ENCODE results near the gene C11orf87. TPM values are rescaled to one million over a fixed set of nuclear protein-coding genes. Genes with fewer than 3 reads are reported as not detected.

C11orf87 gene
- polyA plus RNA-seq (2011; rRNA removed) (0.11 and 0.13 TPM in 2 replicates), polyA minus RNA-seq (2011; rRNA and poly(A)+ RNA removed) (0.09 and 0.10 TPM in 2 replicates)

DNA sequence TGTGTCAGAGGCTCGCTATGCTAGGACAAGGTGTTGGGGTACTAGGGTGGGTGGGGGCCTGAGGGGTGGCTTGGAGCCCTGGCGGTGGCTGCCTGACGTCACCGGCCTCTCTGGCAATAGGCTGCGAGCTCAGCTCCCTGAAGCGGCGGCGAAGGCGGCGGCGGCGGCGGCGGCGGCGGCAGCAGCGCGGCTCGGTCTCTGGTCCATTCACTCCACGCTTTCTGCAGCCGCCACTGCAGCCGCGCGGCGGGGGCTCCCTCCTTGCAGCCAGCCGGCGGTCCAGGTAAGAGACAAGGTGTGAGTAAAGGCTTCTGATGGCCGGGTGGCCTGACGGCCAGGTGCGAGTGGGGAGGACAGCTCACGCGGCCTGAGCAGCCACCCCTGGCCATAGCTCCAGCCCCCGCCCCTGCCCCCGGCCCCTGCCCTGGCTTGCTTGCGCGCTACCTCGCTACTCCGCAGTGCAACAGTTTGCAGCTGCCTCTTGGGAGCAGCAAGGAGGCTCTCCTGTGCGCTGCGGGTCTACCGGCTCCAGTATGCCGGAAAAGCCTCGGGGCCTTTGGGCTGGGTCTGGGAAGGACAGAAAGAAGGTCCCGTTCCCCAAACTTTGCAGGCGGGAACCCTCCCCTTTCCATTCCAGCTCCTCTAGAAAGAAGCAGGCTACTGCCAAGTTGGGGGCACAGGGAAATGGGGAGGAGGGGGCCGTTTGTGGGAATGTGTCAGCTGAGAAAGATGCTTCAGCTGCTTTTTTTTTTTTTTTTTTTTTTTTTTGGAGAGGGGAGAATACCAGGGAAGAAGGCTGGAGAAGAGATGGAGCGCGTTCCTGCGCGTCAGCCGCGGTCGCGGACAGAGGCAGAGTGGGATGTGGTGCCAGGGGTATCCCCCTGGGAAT, at the start of gene C11orf87:
Gene C11orf87 (plus strand): TSS at position 210 of the 889 bp plus-strand sequence. CDS start 1,444 bp downstream, outside the sequence.
- H3K4me3 ChIP-seq (ENCODE audit: low read depth, low read length) = peak within 1 kb of the TSS; percentile 15
- H3K36me3 ChIP-seq (ENCODE audit: control insufficient read depth, insufficient read depth, low read length) = no peaks in the 10 kb centered on the region
- H3K27me3 ChIP-seq (ENCODE audit: control insufficient read depth, insufficient read depth, low read length) = peaks cover 5% of the 10 kb centered on the region
- ChIA-PET CTCF (interaction anchor here (0.6 kb wide), 1 partner anchor 614 kb away, joined by 5 read pairs; no protein-coding TSS in a partner anchor), POLR2A (no interaction called here)
- TF ChIP-seq, protein P1, sequence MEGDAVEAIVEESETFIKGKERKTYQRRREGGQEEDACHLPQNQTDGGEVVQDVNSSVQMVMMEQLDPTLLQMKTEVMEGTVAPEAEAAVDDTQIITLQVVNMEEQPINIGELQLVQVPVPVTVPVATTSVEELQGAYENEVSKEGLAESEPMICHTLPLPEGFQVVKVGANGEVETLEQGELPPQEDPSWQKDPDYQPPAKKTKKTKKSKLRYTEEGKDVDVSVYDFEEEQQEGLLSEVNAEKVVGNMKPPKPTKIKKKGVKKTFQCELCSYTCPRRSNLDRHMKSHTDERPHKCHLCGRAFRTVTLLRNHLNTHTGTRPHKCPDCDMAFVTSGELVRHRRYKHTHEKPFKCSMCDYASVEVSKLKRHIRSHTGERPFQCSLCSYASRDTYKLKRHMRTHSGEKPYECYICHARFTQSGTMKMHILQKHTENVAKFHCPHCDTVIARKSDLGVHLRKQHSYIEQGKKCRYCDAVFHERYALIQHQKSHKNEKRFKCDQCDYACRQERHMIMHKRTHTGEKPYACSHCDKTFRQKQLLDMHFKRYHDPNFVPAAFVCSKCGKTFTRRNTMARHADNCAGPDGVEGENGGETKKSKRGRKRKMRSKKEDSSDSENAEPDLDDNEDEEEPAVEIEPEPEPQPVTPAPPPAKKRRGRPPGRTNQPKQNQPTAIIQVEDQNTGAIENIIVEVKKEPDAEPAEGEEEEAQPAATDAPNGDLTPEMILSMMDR (IDR thresholded peaks at IDR 0.05; ENCODE audit: insufficient read depth, low read depth, low read length) = no peak
- no peak for DNase-seq (ENCODE audit: low read depth)

DNA sequence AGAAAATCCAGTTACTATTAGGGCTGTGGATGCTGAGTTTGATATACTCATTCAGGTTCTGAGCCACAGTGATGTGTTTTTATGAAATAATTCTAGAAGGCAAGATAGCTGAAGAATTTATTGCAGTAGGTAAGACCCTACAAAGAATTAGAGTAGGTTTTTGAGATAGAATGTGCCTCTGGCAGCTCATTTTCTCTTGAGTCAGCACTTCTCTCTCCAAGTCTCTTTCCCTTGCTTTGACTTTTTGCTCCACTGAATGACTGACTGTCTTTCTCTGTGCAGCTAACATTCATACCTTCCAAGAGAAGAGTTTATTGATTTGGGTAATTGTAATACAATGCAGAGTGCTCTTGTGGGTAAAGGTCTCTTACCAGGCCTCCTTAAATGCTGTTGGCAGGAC, 48.0 kb upstream of the C11orf87 start:
- H3K36me3 ChIP-seq (ENCODE audit: control insufficient read depth, insufficient read depth, low read length) = no peaks in the 10 kb centered on the region
- no peaks in the 10 kb centered on the region for H3K27me3 ChIP-seq (ENCODE audit: control insufficient read depth, insufficient read depth, low read length)
- POLR2A ChIA-PET = no interaction called here
- no peak overlapping the region for H3K4me3 ChIP-seq (ENCODE audit: low read depth, low read length)
- TF ChIP-seq, protein P1 (IDR thresholded peaks at IDR 0.05; ENCODE audit: insufficient read depth, low read depth, low read length) = no peak
- DNase-seq (ENCODE audit: low read depth) = no peak
- CTCF ChIA-PET = no interaction called here

DNA sequence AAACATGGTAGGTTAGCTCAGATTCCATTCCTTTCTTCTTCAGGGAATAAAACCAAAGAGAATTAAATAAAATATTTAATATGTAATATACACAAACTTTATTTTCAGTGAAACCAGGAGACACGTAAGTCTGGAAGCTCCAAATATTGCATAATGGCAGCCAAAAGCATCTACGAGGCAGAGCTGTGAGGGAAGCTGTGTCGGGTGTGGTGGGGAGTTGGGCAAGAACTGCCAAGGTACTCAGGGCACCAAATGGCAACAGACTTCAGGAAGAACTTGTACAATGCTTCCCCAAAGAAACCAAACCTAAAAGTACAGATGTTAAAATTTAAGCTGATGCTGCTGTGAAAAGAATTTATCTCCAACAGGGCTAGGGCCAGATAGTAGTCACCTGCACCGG, 47.5 kb upstream of the C11orf87 start:
- ChIA-PET POLR2A (no interaction called here), CTCF (no interaction called here)
- DNase-seq (ENCODE audit: low read depth) = no peak
- Histone ChIP-seq H3K27me3 (ENCODE audit: control insufficient read depth, insufficient read depth, low read length) (no peaks in the 10 kb centered on the region), H3K4me3 (ENCODE audit: low read depth, low read length) (no peak overlapping the region), H3K36me3 (ENCODE audit: control insufficient read depth, insufficient read depth, low read length) (no peaks in the 10 kb centered on the region)
- TF ChIP-seq, protein P1 (IDR thresholded peaks at IDR 0.05; ENCODE audit: insufficient read depth, low read depth, low read length) = no peak

DNA sequence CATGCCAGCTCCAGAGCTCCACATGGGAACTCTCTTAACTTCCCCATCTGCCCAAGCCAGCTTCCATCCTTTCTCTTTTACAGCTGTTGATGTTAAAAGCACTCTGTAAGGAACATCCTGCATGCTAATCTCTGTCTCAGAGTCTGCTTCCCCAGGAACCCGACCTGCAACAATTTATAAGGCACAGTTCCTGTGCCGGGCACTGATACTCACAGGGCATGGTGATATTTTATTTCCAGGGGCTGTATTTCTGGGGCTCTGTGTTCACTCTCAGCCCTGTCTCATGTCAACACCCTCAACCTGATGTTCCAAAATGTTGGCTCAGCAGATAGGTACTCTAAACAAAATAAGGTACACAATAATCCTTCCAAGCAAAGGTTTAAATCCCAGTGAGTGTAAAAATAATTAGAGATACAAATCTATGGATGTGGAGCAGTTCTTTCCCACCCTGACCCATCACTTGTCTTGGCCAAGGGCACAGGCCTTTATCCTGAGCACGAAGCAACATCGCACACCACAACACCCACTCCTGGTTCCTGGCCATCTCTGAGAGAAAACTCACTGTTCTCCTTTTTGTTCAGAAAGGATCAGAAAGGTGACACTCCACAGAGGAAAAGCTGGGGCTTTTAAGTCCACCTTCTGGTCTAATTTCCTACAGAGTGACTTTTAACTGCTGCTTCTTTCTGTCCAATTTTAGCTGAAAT, 44.8 kb upstream of the C11orf87 start:
- H3K27me3 ChIP-seq (ENCODE audit: control insufficient read depth, insufficient read depth, low read length) = no peaks in the 10 kb centered on the region
- no peak overlapping the region for H3K4me3 ChIP-seq (ENCODE audit: low read depth, low read length)
- no peaks in the 10 kb centered on the region for H3K36me3 ChIP-seq (ENCODE audit: control insufficient read depth, insufficient read depth, low read length)
- POLR2A ChIA-PET = no interaction called here
- TF ChIP-seq, protein P1 (IDR thresholded peaks at IDR 0.05; ENCODE audit: insufficient read depth, low read depth, low read length) = no peak
- DNase-seq (ENCODE audit: low read depth) = no peak
- CTCF ChIA-PET = interaction anchor here (1.1 kb wide), 1 partner anchor 16 kb away, joined by 3 read pairs; no protein-coding TSS in a partner anchor

DNA sequence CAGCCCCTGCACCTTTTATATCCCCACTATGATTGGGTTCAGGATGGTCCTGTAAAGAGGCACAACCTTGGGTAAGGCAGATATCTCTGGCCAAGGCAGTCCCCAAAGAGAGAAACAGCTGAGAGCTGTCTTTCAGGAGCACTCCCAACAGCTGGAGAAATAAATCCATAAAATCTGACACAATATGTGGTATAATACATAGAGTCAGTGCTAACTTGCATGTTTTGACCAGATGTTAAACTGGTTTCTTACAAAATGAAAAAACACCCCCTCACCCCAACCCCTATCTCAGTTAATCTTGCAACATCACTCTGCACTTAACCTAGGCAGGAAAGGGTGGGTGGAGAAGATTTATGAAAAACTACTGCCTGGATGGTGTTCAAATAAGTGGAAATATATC, 44.0 kb upstream of the C11orf87 start:
- no peak for DNase-seq (ENCODE audit: low read depth)
- no peak overlapping the region for H3K4me3 ChIP-seq (ENCODE audit: low read depth, low read length)
- H3K36me3 ChIP-seq (ENCODE audit: control insufficient read depth, insufficient read depth, low read length) = no peaks in the 10 kb centered on the region
- ChIA-PET POLR2A (no interaction called here), CTCF (interaction anchor here (1.1 kb wide), 1 partner anchor 16 kb away, joined by 3 read pairs; no protein-coding TSS in a partner anchor)
- H3K27me3 ChIP-seq (ENCODE audit: control insufficient read depth, insufficient read depth, low read length) = no peaks in the 10 kb centered on the region
- TF ChIP-seq, protein P1 (IDR thresholded peaks at IDR 0.05; ENCODE audit: insufficient read depth, low read depth, low read length) = no peak

Measured in BJ (cell line).